ENCODE measurements around the gene SPTSSA.

GRCh38 chr14:34398024-34398423, 64.0 kb downstream of the SPTSSA start:
- TF ChIP-seq POLR2AphosphoS5 (IDR thresholded peaks at IDR 0.05) (no peak), CTCF (IDR thresholded peaks at IDR 0.05) (no peak)

All from suprapubic skin (tissue), 3 donors.